Epithelial cell of prostate (primary cell): ENCODE data around the gene CLIC4.
"Not testable (repeated sequence)": the region's sequence is repeated elsewhere in the genome, so short reads cannot be mapped to it uniquely, and the experiment has no call there.

Experiments
- DNase-seq: peaks from one replicate; pipeline ENCODE4 v3.0.0-alpha.2; 2011; ENCODE audit warnings: low read depth, low spot score
- H3K27ac ChIP-seq: fragments of 450-650 bp; 2 replicates; pipeline ENCODE4 v1.5.1; 2017; ENCODE audit warnings: mild to moderate bottlenecking

CLIC4 gene

GRCh38 chr1:24768873-24769605 is 23.8 kb downstream of the CLIC4 start:
- DNase-seq, result no peak
- H3K27ac ChIP-seq, result peak overlapping the region; percentile 83

GRCh38 chr1:24769656-24770651 is 24.7 kb downstream of the CLIC4 start:
- DNase-seq, result peak; percentile 56
- peak overlapping the region; percentile 83 for H3K27ac ChIP-seq

- H3K27ac ChIP-seq, result peak overlapping the region; percentile 83
- no peak for DNase-seq
These were observed 25.6 kb downstream of the CLIC4 start for GRCh38 chr1:24770881-24771280.

- no peak overlapping the region for H3K27ac ChIP-seq
- DNase-seq, result no peak
These were observed 26.3 kb downstream of the CLIC4 start for GRCh38 chr1:24771574-24771973.

GRCh38 chr1:24773618-24774017 is 28.4 kb downstream of the CLIC4 start:
- no peak overlapping the region for H3K27ac ChIP-seq
- DNase-seq, result no peak

- DNase-seq, result no peak
- H3K27ac ChIP-seq, result no peak overlapping the region
These were observed 30.1 kb downstream of the CLIC4 start for GRCh38 chr1:24775348-24775747.

- no peak for DNase-seq
- no peak overlapping the region for H3K27ac ChIP-seq
These were observed 30.7 kb downstream of the CLIC4 start for GRCh38 chr1:24775916-24776315.

GRCh38 chr1:24776821-24777220 is 31.6 kb downstream of the CLIC4 start:
- H3K27ac ChIP-seq, result no peak overlapping the region
- DNase-seq, result no peak

- no peak overlapping the region for H3K27ac ChIP-seq
- no peak for DNase-seq
These were observed 32.9 kb downstream of the CLIC4 start for GRCh38 chr1:24778141-24778540.

- DNase-seq, H3K27ac ChIP-seq: not testable (repeated sequence)
These were observed 34.0 kb downstream of the CLIC4 start for GRCh38 chr1:24779199-24779598.

- DNase-seq, result no peak
- H3K27ac ChIP-seq, result no peak overlapping the region
These were observed 34.6 kb downstream of the CLIC4 start for GRCh38 chr1:24779689-24780464.

GRCh38 chr1:24780626-24781025 is 35.4 kb downstream of the CLIC4 start:
- DNase-seq, H3K27ac ChIP-seq: not testable (repeated sequence)

- no peak for DNase-seq
- H3K27ac ChIP-seq, result no peak overlapping the region
These were observed 37.4 kb downstream of the CLIC4 start for GRCh38 chr1:24782689-24783088.

- no peak for DNase-seq
- no peak overlapping the region for H3K27ac ChIP-seq
These were observed 38.5 kb downstream of the CLIC4 start for GRCh38 chr1:24783713-24784112.

- no peak for DNase-seq
- peak overlapping the region; percentile 0 for H3K27ac ChIP-seq
These were observed 40.9 kb downstream of the CLIC4 start for GRCh38 chr1:24786191-24786590.

- H3K27ac ChIP-seq, result no peak overlapping the region
- DNase-seq, result no peak
These were observed 45.2 kb downstream of the CLIC4 start for GRCh38 chr1:24790490-24790889.

- no peak overlapping the region for H3K27ac ChIP-seq
- DNase-seq, result no peak
These were observed 48.3 kb downstream of the CLIC4 start for GRCh38 chr1:24793447-24794129.

- H3K27ac ChIP-seq, DNase-seq: not testable (repeated sequence)
These were observed 48.9 kb downstream of the CLIC4 start for GRCh38 chr1:24794130-24794502.

GRCh38 chr1:24795236-24795635 is 50.0 kb downstream of the CLIC4 start:
- peak overlapping the region; percentile 9 for H3K27ac ChIP-seq
- DNase-seq, result no peak

GRCh38 chr1:24796524-24796923 is 51.3 kb downstream of the CLIC4 start:
- no peak overlapping the region for H3K27ac ChIP-seq
- DNase-seq, result no peak
